Measurements from ENCODE around the gene ROR1. TPM values are rescaled to one million over a fixed set of nuclear protein-coding genes. Genes with fewer than 3 reads are reported as not detected.
"Not testable (repeated sequence)": the region's sequence is repeated elsewhere in the genome, so short reads cannot be mapped to it uniquely, and the experiment has no call there.

The ROR1 gene
- total RNA-seq, 4 donors from 2014 or later = 5.1 to 7.3 (median 6.5) TPM

DNA sequence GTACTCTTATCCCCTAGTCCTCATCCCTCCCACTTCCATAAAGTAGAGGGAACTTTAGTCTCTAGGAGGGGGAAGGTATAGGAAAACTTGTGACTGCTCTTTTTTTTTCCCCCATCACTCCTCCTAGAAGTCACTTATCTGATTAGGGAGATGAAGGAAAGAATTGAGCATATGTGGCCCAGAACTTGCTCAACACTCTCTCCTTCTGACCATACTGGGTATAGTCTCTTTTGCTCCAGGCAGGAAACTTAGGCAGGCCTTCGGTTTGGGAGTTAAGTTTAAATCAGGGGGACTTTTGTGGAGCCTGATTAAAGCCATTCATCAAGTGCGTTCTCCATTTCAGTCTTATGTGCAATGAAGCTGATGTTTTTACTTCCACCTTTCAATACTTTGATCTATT, 435.4 kb downstream of the ROR1 start:
- Histone ChIP-seq H3K36me3 (no peaks in the 10 kb centered on the region), H3K9me3 (no peaks in the 10 kb centered on the region), H3K27me3 (peaks cover 0 to 12% (median 0%) of the 10 kb centered on the region in 4 donors), H3K4me1 (no peaks in the 10 kb centered on the region), H3K27ac (replicated peaks in 1 of 4) (no peak overlapping the region), H3K4me3 (no peak overlapping the region)
- WGBS = 77% methylated on average over 2 of the region's 2 CpGs
- intact Hi-C loops (cut with DNase I) = no loop called here
- DNase-seq (ENCODE audit: extremely low spot score) = no peak
- TF ChIP-seq POLR2AphosphoS5 (IDR thresholded peaks at IDR 0.05) (no peak), EP300 (IDR thresholded peaks at IDR 0.05) (no peak), POLR2A (IDR thresholded peaks at IDR 0.05; ENCODE audit: low read depth) (no peak)
- TF ChIP-seq, protein P1, sequence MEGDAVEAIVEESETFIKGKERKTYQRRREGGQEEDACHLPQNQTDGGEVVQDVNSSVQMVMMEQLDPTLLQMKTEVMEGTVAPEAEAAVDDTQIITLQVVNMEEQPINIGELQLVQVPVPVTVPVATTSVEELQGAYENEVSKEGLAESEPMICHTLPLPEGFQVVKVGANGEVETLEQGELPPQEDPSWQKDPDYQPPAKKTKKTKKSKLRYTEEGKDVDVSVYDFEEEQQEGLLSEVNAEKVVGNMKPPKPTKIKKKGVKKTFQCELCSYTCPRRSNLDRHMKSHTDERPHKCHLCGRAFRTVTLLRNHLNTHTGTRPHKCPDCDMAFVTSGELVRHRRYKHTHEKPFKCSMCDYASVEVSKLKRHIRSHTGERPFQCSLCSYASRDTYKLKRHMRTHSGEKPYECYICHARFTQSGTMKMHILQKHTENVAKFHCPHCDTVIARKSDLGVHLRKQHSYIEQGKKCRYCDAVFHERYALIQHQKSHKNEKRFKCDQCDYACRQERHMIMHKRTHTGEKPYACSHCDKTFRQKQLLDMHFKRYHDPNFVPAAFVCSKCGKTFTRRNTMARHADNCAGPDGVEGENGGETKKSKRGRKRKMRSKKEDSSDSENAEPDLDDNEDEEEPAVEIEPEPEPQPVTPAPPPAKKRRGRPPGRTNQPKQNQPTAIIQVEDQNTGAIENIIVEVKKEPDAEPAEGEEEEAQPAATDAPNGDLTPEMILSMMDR (IDR thresholded peaks at IDR 0.05) = no peak

DNA sequence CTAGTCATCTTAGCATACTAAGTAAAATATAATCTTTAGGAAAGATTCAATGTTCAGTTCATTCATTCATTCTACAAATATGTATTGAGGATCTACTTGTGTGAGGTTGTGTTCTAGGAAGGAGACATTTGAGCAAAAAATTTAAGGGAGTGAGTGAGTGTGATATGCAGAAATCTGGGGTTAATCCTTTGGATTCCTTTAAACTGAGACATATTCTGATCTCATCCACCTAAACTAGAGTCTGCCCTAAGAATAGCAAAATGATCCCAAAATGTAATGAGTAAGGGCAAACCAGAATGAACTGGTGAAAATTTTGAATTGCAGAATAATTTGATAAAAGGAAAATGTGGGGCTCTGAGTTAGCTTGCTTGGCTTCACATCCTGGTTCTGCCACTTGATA, 438.2 kb downstream of the ROR1 start:
- no peak for DNase-seq (ENCODE audit: extremely low spot score)
- Histone ChIP-seq H3K27ac (replicated peaks in 1 of 4) (no peak overlapping the region), H3K9me3 (no peaks in the 10 kb centered on the region), H3K4me1 (no peaks in the 10 kb centered on the region), H3K4me3 (no peak overlapping the region), H3K36me3 (no peaks in the 10 kb centered on the region), H3K27me3 (no peaks in the 10 kb centered on the region)
- intact Hi-C loops (cut with DNase I) = no loop called here
- TF ChIP-seq, protein P1 (IDR thresholded peaks at IDR 0.05) = no peak
- TF ChIP-seq POLR2A (IDR thresholded peaks at IDR 0.05; ENCODE audit: low read depth) (no peak), EP300 (IDR thresholded peaks at IDR 0.05) (no peak), POLR2AphosphoS5 (IDR thresholded peaks at IDR 0.05) (no peak)

DNA sequence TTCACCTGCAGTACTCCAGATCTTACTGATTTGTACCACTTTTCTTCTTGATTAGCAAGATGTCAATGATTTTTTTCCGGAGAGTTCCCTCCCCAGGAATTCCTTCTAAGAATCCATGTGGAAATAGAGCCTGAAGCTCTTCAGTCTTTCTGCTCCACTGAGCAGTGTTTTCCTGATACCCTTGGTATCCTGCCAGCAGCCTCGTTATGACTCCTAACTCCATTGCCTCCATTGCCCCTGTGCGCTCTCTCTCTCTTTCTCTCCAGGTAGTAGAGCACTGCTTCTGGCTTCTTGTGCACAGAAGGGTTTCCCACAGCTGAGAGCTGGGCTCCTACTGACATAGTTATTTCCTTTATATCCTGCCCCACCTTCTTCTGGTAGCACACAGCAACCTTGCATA, 441.8 kb downstream of the ROR1 start:
- no peak for TF ChIP-seq POLR2A (IDR thresholded peaks at IDR 0.05; ENCODE audit: low read depth)
- no peak for TF ChIP-seq EP300 (IDR thresholded peaks at IDR 0.05)
- no peak for TF ChIP-seq POLR2AphosphoS5 (IDR thresholded peaks at IDR 0.05)
- 96% methylated on average over 3 of the region's 3 CpGs for WGBS
- Histone ChIP-seq H3K36me3 (no peaks in the 10 kb centered on the region), H3K27me3 (no peaks in the 10 kb centered on the region), H3K9me3 (no peaks in the 10 kb centered on the region), H3K4me1 (no peaks in the 10 kb centered on the region), H3K4me3 (no peak overlapping the region), H3K27ac (replicated peaks in 1 of 4) (no peak overlapping the region)
- intact Hi-C loops (cut with DNase I) = no loop called here
- DNase-seq (ENCODE audit: extremely low spot score) = no peak

DNA sequence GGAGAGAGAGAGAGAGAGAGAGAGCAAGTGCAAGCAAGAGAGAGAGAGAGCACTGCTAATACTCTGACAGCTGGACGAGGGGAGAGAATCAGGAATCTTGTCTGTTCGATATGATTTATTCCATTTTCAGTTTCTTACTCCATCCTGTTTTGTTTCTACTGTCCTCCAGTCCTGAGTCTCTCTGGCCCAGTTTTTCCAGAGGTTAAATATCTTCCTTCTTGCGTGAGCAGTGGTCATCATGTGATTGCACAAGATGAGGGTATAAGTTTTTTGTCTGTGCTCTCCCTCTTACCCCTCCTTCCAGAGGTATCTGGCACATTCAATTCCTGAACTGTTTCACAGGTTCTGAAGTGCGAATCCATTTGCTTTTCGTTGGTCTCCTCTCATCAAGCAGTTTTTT, 446.4 kb downstream of the ROR1 start:
- intact Hi-C loops (cut with DNase I) = no loop called here
- H3K36me3 ChIP-seq = no peaks in the 10 kb centered on the region
- no peak overlapping the region for H3K4me3 ChIP-seq
- H3K9me3 ChIP-seq = no peaks in the 10 kb centered on the region
- H3K27ac ChIP-seq (replicated peaks in 1 of 4) = no peak overlapping the region
- TF ChIP-seq EP300 (IDR thresholded peaks at IDR 0.05) = no peak
- TF ChIP-seq, protein P1 (IDR thresholded peaks at IDR 0.05) = no peak
- TF ChIP-seq POLR2AphosphoS5 (IDR thresholded peaks at IDR 0.05) = no peak
- no peak for TF ChIP-seq POLR2A (IDR thresholded peaks at IDR 0.05; ENCODE audit: low read depth)
- DNase-seq (ENCODE audit: extremely low spot score) = no peak
- H3K27me3 ChIP-seq = no peaks in the 10 kb centered on the region
- H3K4me1 ChIP-seq = no peaks in the 10 kb centered on the region
- WGBS = 64% methylated on average over 5 of the region's 5 CpGs

DNA sequence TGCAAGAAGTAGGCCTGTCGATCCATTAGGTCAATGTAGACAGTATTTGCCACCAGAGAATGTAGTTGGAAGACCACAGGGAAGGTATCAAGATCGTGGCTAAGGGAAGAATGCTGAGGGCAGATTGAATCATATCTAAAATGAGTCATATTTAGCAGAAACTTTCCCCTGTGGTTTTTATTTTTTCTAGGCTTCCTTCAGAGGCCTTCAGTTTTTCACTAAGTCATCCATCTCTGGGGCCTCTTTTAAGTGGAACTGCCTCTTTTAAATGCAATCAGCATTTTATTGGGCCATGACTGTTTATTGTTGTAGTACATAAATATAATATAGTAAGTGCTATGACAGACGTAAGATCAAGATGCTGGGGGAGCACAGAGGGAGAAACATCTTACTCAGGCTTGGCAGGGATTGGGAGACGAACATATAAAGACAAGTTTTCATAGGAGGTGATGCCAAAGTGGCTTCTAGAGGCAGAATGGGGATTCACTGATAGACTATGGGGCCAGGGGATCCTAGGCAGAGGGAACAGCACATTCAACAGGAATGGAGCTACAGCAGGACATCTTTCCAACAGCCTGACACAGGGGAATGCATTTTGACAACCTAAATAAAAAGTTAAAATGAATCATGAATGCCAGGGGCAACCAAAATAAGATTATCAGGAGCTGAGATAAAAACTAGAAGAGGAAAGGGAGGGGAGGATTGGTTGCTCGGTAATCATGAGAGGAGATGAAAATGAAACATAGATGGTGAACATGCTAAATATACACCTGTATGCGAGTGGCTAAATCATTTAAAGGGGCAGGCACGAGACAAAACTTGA, 449.7 kb downstream of the ROR1 start:
- DNase-seq (ENCODE audit: extremely low spot score) = no peak
- H3K36me3 ChIP-seq = no peaks in the 10 kb centered on the region
- WGBS = 81% methylated on average over 7 of the region's 7 CpGs
- intact Hi-C loops (cut with DNase I) = no loop called here
- no peaks in the 10 kb centered on the region for H3K9me3 ChIP-seq
- TF ChIP-seq POLR2A (IDR thresholded peaks at IDR 0.05; ENCODE audit: low read depth) = no peak
- TF ChIP-seq POLR2AphosphoS5 (IDR thresholded peaks at IDR 0.05) = no peak
- TF ChIP-seq, protein P1 (IDR thresholded peaks at IDR 0.05) = no peak
- TF ChIP-seq EP300 (IDR thresholded peaks at IDR 0.05) = no peak
- no peak overlapping the region for H3K4me3 ChIP-seq
- H3K27me3 ChIP-seq = no peaks in the 10 kb centered on the region
- H3K4me1 ChIP-seq = no peaks in the 10 kb centered on the region
- no peak overlapping the region for H3K27ac ChIP-seq (replicated peaks in 1 of 4)

DNA sequence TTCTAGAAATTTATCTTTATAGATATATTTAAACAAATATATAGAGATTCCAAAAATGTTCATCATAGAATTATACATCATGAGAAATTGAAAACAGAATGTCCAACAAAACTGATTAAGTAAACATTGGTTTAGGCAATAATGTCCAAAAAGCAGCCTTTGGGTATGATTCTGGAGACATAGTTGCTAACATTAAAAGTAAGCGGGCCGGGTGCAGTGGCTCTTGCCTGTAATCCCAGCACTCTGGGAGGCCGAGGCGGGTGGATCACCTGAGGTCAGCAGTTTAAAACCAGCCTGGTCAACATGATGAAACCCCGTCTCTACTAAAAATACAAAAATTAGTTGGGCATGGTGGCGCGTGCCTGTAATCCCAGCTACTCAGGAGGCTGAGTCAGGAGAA, 450.4 kb downstream of the ROR1 start:
- H3K27me3 ChIP-seq; H3K4me1 ChIP-seq; H3K4me3 ChIP-seq; intact Hi-C loops (cut with DNase I); H3K9me3 ChIP-seq; H3K36me3 ChIP-seq; DNase-seq (ENCODE audit: extremely low spot score); H3K27ac ChIP-seq (replicated peaks in 1 of 4): not testable (repeated sequence)
- WGBS = 96% methylated on average over 7 of the region's 7 CpGs
